ENCODE measurements around the gene SYNGR2.

SYNGR2 gene

GRCh38 chr17:78172249-78173051 lies 4.1 kb downstream of the SYNGR2 start (continued):
- peak; percentile 51 for TF ChIP-seq PATZ1 (tag by site-specific recombination; IDR thresholded peaks at IDR 0.05)
- TF ChIP-seq ZBTB20 (tag by site-specific recombination; IDR thresholded peaks at IDR 0.05), result peak; percentile 52
- no peak for TF ChIP-seq MYNN (tag by site-specific recombination; IDR thresholded peaks at IDR 0.05; ENCODE audit: borderline replicate concordance)
- TF ChIP-seq SP2 (tag by site-specific recombination; IDR thresholded peaks at IDR 0.05), result peak; percentile 52
- peak; percentile 91 for TF ChIP-seq GLIS1 (tag by site-specific recombination; IDR thresholded peaks at IDR 0.05)
- TF ChIP-seq GLIS2 (tag by site-specific recombination; IDR thresholded peaks at IDR 0.05), result peak; percentile 67
- TF ChIP-seq IKZF3 (tag by site-specific recombination; IDR thresholded peaks at IDR 0.05), result peak; percentile 61; the same call in 1 of the 2 replicates
- TF ChIP-seq ZNF24 (tag by site-specific recombination; IDR thresholded peaks at IDR 0.05), result no peak
- peak; percentile 53; the same call in 1 of the 2 replicates for TF ChIP-seq ZNF600 (tag by site-specific recombination; IDR thresholded peaks at IDR 0.05)
- TF ChIP-seq ZNF513 (tag by site-specific recombination; IDR thresholded peaks at IDR 0.05), result peak; percentile 20; the same call in 1 of the 2 replicates

DNA sequence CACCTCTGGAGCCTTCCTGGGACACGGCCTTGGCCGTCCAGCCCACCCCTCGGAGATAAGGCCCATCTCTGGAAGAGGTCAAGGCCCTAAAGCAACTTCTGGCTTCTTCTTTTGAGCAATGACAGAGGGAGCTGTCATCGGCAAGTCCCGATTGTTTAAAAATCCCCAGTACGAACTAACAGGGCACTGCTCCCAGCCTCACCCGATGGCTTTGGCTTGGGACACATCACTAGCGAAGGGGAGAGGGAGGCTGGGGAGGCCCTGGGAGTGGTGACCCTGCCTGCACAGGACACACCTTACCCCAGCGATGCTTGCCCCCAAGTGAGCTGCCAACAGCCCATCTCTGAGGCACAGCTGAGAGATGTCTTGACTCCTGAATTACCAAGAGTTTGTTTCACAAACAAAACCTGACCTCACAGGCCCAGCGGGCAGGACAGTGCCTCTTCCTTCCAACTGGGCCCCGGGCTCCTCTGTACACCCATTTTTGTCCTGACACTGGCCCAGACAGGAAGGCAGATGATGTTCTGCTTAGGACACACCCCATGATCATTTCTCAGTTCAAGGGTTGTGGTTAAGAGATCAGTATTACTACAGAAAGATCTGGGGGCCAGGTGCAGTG lies 4.8 kb downstream of the SYNGR2 start:
- ChIA-PET POLR2A (interaction anchor here (1.1 to 4.1 kb wide), 3 partner anchors 11 to 29 kb away, joined by 5 to 48 read pairs (median 6); partner anchors contain the start of genes AFMID and TK1), CTCF (interaction anchor here (0.6 to 8.1 kb wide), 5 partner anchors 13 to 63 kb away, joined by 3 to 94 read pairs (median 5); partner anchors contain the start of genes AFMID and TK1)
- Histone ChIP-seq H3K4me1 (ENCODE audit: control insufficient read depth, insufficient read depth, low read length) (no peaks in the 10 kb centered on the region; the same call in 1 of the 2 replicates), H3K4me3 (ENCODE audit: low read depth, low read length) (no peak overlapping the region), H3K27ac (ENCODE audit: extremely low read depth, low read depth, low read length) (peak overlapping the region; percentile 41; the same call in 1 of the 2 replicates), H3K9me3 (ENCODE audit: control insufficient read depth, insufficient read depth, low read depth, low read length) (no peaks in the 10 kb centered on the region), H3K36me3 (ENCODE audit: control insufficient read depth in 2 of 2, insufficient read depth in 1 of 2, low read length in 2 of 2) (peaks cover 6 to 66% of the 10 kb centered on the region in 2 experiments; a peak in 2 of 3 replicates)
- TF ChIP-seq ZNF223 (tag by site-specific recombination; IDR thresholded peaks at IDR 0.05) (no peak), ZFP69B (tag by site-specific recombination; IDR thresholded peaks at IDR 0.05) (no peak), ZNF426 (tag by site-specific recombination; IDR thresholded peaks at IDR 0.05) (no peak), SCRT2 (tag by site-specific recombination; IDR thresholded peaks at IDR 0.05) (no peak), EGR2 (tag by site-specific recombination; IDR thresholded peaks at IDR 0.05; ENCODE audit: low read depth) (no peak), ZNF677 (tag by site-specific recombination; IDR thresholded peaks at IDR 0.05) (no peak), ZBTB10 (tag by site-specific recombination; IDR thresholded peaks at IDR 0.05) (0 out of 2 replicates have a peak, but pooled peaks have one; percentile 27), KLF10 (tag by site-specific recombination; IDR thresholded peaks at IDR 0.05) (no peak), GLIS1 (tag by site-specific recombination; IDR thresholded peaks at IDR 0.05) (peak; percentile 22; the same call in 1 of the 2 replicates)
- TF ChIP-seq, protein P1, sequence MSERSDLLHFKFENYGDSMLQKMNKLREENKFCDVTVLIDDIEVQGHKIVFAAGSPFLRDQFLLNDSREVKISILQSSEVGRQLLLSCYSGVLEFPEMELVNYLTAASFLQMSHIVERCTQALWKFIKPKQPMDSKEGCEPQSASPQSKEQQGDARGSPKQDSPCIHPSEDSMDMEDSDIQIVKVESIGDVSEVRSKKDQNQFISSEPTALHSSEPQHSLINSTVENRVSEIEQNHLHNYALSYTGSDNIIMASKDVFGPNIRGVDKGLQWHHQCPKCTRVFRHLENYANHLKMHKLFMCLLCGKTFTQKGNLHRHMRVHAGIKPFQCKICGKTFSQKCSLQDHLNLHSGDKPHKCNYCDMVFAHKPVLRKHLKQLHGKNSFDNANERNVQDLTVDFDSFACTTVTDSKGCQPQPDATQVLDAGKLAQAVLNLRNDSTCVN (tag by site-specific recombination; optimal IDR thresholded peaks at IDR 0.05), result no peak

All from HEK293 (cell line).